Activated B cell treated with CpG ODN at 0.5 μM for 24 hours (primary cell): ENCODE results near the gene KCNMB2. TPM values are rescaled to one million over a fixed set of nuclear protein-coding genes. Genes with fewer than 3 reads are reported as not detected.

Source experiments
- ATAC-seq: fragments of 200-7000 bp; cut with Tn5 transposase; one replicate; pipeline ENCODE4 v1.10.0; 2021; ENCODE audit warnings: low read depth, mild to moderate bottlenecking, moderate library complexity
- CTCF ChIA-PET: fragments of 350-600 bp; sonication (Branson Sonifier 250); formaldehyde crosslinking; loops from one replicate; lab custom pipeline; 2021; ENCODE audit warnings: antibody characterized with exemption; lab: Charles Lee
- POLR2A ChIA-PET: fragments of 350-600 bp; sonication (Branson Sonifier 250); formaldehyde crosslinking; loops from one replicate; lab custom pipeline; 2021; ENCODE audit warnings: antibody characterized with exemption; lab: Charles Lee
- DNase-seq: peaks from one replicate; pipeline ENCODE4 v3.0.0; 2022
- H3K27ac Mint-ChIP-seq: one replicate; pipeline ENCODE4 v1.8.0; 2020; ENCODE audit warnings: mixed read lengths
- H3K27me3 Mint-ChIP-seq: one replicate; pipeline ENCODE4 v1.8.0; 2021; ENCODE audit warnings: mixed read lengths
- H3K36me3 Mint-ChIP-seq: one replicate; pipeline ENCODE4 v1.8.0; 2021; ENCODE audit warnings: low read depth, mixed read lengths
- H3K4me1 Mint-ChIP-seq: one replicate; pipeline ENCODE4 v1.8.0; 2021; ENCODE audit warnings: mixed read lengths
- H3K4me3 Mint-ChIP-seq: one replicate; pipeline ENCODE4 v1.8.0; 2020; ENCODE audit warnings: mild to moderate bottlenecking, mixed read lengths
- H3K9me3 Mint-ChIP-seq: one replicate; pipeline ENCODE4 v1.8.0; 2020; ENCODE audit warnings: mixed read lengths
- CTCF ChIP-seq: fragments of 200-600 bp; IDR thresholded peaks from one replicate; pipeline ENCODE4 v1.8.0; 2022; ENCODE audit warnings: antibody characterized with exemption, mild to moderate bottlenecking
- intact Hi-C: fragments of 100-400 bp; cut with micrococcal nuclease; formaldehyde crosslinking; loops from one replicate; pipeline ENCODE4 v1.15.1; 2024
- total RNA-seq: library from RNA; stranded (reverse); gene quantifications from 2 replicates; pipeline ENCODE4 v1.2.3, GENCODE V29; 2022

KCNMB2 gene
- total RNA-seq, 1 donor from 2014 or later = not detected

DNA sequence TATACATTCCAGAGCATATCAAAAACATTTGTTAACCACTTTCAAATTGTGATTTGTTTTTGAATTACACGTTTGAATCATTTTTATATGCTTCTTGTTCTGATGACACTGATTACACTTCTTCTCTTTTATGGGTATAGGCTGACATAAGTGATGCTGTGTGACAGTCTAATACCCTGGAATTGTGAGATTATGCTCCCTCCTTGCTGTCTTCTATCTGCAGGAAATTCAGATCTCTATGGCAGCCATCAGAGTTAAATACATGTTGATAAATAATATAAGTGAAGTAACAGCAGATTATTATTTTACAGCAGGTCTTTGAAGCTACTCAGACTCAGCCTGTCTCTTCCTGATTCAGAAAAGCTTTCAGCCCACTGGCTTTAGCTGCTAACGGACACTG lies 286.5 kb downstream of the KCNMB2 start:
- ChIA-PET CTCF (no interaction called here), POLR2A (no interaction called here)
- TF ChIP-seq CTCF = no peak
- no peak overlapping the region for H3K27ac Mint-ChIP-seq
- ATAC-seq = no peak
- no peak overlapping the region for H3K4me3 Mint-ChIP-seq
- no peaks in the 10 kb centered on the region for H3K4me1 Mint-ChIP-seq
- intact Hi-C loops = no loop called here
- no peak for DNase-seq
- no peaks in the 10 kb centered on the region for H3K36me3 Mint-ChIP-seq
- no peaks in the 10 kb centered on the region for H3K27me3 Mint-ChIP-seq
- H3K9me3 Mint-ChIP-seq = no peaks in the 10 kb centered on the region

- Mint-ChIP-seq H3K9me3 (no peaks in the 10 kb centered on the region), H3K4me3 (no peak overlapping the region), H3K36me3 (no peaks in the 10 kb centered on the region), H3K27ac (no peak overlapping the region), H3K27me3 (no peaks in the 10 kb centered on the region), H3K4me1 (no peaks in the 10 kb centered on the region)
- ChIA-PET POLR2A (no interaction called here), CTCF (no interaction called here)
- TF ChIP-seq CTCF = no peak
- DNase-seq (no peak), ATAC-seq (no peak)
- intact Hi-C loops = no loop called here
Measured at GRCh38 chr3:178823150-178823549, 286.9 kb downstream of the KCNMB2 start.

DNA sequence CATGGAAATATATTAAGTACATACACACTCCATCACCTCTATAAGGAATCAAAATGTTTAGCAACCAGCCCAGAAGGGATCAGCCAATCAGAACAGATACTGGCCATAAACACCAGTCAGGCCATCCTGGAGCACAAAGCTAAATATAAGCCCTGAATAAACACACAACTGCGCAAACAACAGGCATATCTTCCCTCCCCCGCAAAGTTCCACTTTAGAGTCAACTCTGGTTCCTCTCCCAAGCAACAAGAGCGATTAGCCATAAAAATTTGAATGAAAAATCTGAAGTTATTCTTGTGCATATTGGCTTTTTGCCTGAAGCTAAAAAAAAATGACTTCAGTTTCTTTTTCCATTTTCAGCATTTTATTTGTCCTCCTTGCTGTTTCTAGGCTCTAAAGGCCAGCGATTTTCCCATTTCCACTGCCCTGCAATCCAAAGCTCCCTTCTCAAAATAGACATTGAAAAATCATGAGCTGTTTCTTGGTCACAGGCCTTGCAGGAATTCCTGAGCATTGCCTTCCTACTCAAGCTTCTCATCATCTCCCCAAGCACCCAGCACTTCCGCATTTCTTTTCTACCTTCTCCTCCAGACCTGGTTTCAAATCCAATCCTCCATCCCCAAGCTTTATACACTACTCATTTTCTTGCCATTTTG lies 287.5 kb downstream of the KCNMB2 start:
- TF ChIP-seq CTCF = no peak
- ATAC-seq (no peak), DNase-seq (no peak)
- ChIA-PET POLR2A (no interaction called here), CTCF (no interaction called here)
- Mint-ChIP-seq H3K27me3 (no peaks in the 10 kb centered on the region), H3K4me3 (no peak overlapping the region), H3K27ac (no peak overlapping the region), H3K4me1 (no peaks in the 10 kb centered on the region), H3K36me3 (no peaks in the 10 kb centered on the region), H3K9me3 (no peaks in the 10 kb centered on the region)
- intact Hi-C loops = no loop called here

DNA sequence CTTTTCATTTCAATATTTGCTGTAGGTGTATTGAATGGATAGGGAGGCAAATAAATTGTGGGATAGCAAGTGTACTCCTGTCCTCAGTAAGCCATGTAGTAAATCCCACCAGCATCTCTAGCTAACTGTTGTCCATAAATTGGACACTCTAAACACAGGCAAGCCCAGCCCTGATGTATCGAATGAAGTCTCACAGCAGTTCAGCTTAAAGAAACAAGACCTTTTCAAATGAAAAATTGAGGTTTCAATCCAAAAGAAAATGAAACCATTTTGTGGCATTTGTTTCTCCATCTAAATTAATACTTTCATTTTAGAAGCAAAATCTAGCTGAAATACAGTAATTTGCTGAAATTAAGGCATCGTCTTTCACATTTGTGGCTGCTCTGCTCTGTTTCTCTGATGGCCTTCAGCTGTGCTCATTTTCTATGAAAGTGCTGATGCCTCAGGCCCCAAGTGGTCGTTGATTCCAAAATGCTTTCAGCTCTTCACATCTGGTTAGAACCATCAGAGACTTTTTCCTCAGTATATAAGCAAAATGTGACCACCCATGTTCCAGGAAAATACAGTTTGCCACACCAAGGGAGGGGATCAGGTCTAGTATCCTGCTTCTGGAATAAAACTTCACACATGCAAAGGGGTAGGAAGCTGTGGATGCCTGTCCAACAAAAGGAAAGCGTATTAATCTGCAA lies 290.3 kb downstream of the KCNMB2 start:
- no peak overlapping the region for H3K4me3 Mint-ChIP-seq
- TF ChIP-seq CTCF = no peak
- no peaks in the 10 kb centered on the region for H3K4me1 Mint-ChIP-seq
- ChIA-PET POLR2A (no interaction called here), CTCF (no interaction called here)
- H3K27ac Mint-ChIP-seq = no peak overlapping the region
- no peak for ATAC-seq
- intact Hi-C loops = no loop called here
- no peak for DNase-seq
- no peaks in the 10 kb centered on the region for H3K27me3 Mint-ChIP-seq
- no peaks in the 10 kb centered on the region for H3K36me3 Mint-ChIP-seq
- no peaks in the 10 kb centered on the region for H3K9me3 Mint-ChIP-seq

GRCh38 chr3:178827285-178827856 lies 291.1 kb downstream of the KCNMB2 start:
- Mint-ChIP-seq H3K4me1 (no peaks in the 10 kb centered on the region), H3K27me3 (no peaks in the 10 kb centered on the region), H3K9me3 (no peaks in the 10 kb centered on the region), H3K4me3 (no peak overlapping the region), H3K27ac (no peak overlapping the region), H3K36me3 (no peaks in the 10 kb centered on the region)
- CTCF ChIA-PET = no interaction called here
- DNase-seq = no peak
- intact Hi-C loops = no loop called here
- POLR2A ChIA-PET = no interaction called here
- ATAC-seq = no peak
- no peak for TF ChIP-seq CTCF
